ENCODE data around the gene LYPD6B.

LYPD6B gene

DNA sequence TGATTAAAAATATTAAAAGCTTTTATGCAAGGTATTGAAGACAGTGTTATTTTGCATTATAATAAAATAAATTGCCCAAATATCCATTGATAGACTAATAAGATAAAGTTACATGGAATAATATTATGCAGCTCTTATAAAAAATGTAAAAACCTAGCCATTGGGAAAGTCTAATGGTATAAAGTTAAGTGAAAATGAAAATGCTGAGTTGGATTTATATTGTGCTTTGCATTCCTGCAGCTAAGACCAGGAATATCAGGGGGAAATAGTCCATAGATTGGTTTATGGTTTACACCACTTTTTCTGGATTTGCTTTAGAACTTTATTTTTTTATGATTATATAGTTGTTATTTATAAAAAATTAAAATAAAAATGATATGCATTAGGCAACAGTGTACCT, 46.1 kb upstream of the LYPD6B start:
- no peak for TF ChIP-seq CTCF (IDR thresholded peaks at IDR 0.05; ENCODE audit: insufficient read depth, low read length, poor library complexity, severe bottlenecking)
- TF ChIP-seq EZH2phosphoT487 (conservative IDR thresholded peaks at IDR 0.05; ENCODE audit: low read length), result no peak
- no peak overlapping the region for H2AFZ ChIP-seq (ENCODE audit: low read depth, low read length, severe bottlenecking)

GRCh38 chr2:148993351-148993750, 45.1 kb upstream of the LYPD6B start:
- Histone ChIP-seq H3K4me3 (ENCODE audit: insufficient read depth, low read length, poor library complexity, severe bottlenecking) (no peak overlapping the region), H3K79me2 (ENCODE audit: insufficient read depth, low read length) (no peaks in the 10 kb centered on the region), H3K27ac (ENCODE audit: low read depth, low read length) (no peak overlapping the region), H3F3A (ENCODE audit: insufficient read depth) (no peaks in the 10 kb centered on the region), H3K9ac (ENCODE audit: low read length) (no peak overlapping the region), H2AFZ (ENCODE audit: low read depth, low read length, severe bottlenecking) (no peak overlapping the region), H3K9me2 (replicated peaks; ENCODE audit: insufficient read depth, low read length) (no peaks in the 10 kb centered on the region), H3K36me3 (ENCODE audit: low read length) (no peaks in the 10 kb centered on the region), H3K27me3 (ENCODE audit: low read length) (no peaks in the 10 kb centered on the region), H3K4me2 (ENCODE audit: low read depth, low read length, poor library complexity, severe bottlenecking) (no peak overlapping the region), H3K9me3 (ENCODE audit: insufficient read depth, low read length) (no peaks in the 10 kb centered on the region), H4K20me1 (ENCODE audit: low read depth, low read length) (no peaks in the 10 kb centered on the region)
- TF ChIP-seq CTCF (IDR thresholded peaks at IDR 0.05; ENCODE audit: insufficient read depth, low read length, poor library complexity, severe bottlenecking), result no peak
- TF ChIP-seq EZH2phosphoT487 (conservative IDR thresholded peaks at IDR 0.05; ENCODE audit: low read length), result no peak

More for the DNA sequence above, 46.1 kb upstream of the LYPD6B start:
- Histone ChIP-seq H3K4me3 (ENCODE audit: insufficient read depth, low read length, poor library complexity, severe bottlenecking) (no peak overlapping the region), H3K9me2 (replicated peaks; ENCODE audit: insufficient read depth, low read length) (no peaks in the 10 kb centered on the region), H4K20me1 (ENCODE audit: low read depth, low read length) (no peaks in the 10 kb centered on the region), H3K36me3 (ENCODE audit: low read length) (no peaks in the 10 kb centered on the region), H3K27ac (ENCODE audit: low read depth, low read length) (no peak overlapping the region), H3K9ac (ENCODE audit: low read length) (no peak overlapping the region), H3K27me3 (ENCODE audit: low read length) (no peaks in the 10 kb centered on the region), H3K4me2 (ENCODE audit: low read depth, low read length, poor library complexity, severe bottlenecking) (no peak overlapping the region), H3K79me2 (ENCODE audit: insufficient read depth, low read length) (no peaks in the 10 kb centered on the region), H3F3A (ENCODE audit: insufficient read depth) (no peaks in the 10 kb centered on the region), H3K9me3 (ENCODE audit: insufficient read depth, low read length) (no peaks in the 10 kb centered on the region)

DNA sequence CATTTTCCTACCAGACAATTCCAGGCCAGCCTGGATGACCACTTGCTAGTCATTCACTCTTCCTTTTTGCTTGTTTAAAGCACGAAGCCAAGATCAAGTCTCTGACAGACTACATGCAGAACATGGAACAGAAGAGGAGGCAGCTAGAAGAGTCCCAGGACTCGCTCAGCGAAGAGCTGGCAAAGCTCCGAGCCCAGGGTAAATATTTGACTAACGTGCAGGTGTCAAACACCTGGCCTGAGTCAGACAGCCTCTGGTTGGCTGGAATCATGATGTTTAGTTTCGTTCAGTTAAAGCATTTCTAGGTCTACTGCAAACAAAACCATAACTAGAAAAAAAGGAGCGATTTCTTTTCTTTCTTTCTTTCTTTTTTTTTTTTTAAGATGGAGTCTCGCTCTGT, 44.2 kb upstream of the LYPD6B start:
- no peak for TF ChIP-seq EZH2phosphoT487 (conservative IDR thresholded peaks at IDR 0.05; ENCODE audit: low read length)
- no peak for TF ChIP-seq CTCF (IDR thresholded peaks at IDR 0.05; ENCODE audit: insufficient read depth, low read length, poor library complexity, severe bottlenecking)
- Histone ChIP-seq H3K9ac (ENCODE audit: low read length) (no peak overlapping the region), H3K9me3 (ENCODE audit: insufficient read depth, low read length) (no peaks in the 10 kb centered on the region), H3K79me2 (ENCODE audit: insufficient read depth, low read length) (no peaks in the 10 kb centered on the region), H2AFZ (ENCODE audit: low read depth, low read length, severe bottlenecking) (no peak overlapping the region), H3K4me2 (ENCODE audit: low read depth, low read length, poor library complexity, severe bottlenecking) (no peak overlapping the region), H3K27ac (ENCODE audit: low read depth, low read length) (no peak overlapping the region), H3F3A (ENCODE audit: insufficient read depth) (no peaks in the 10 kb centered on the region), H3K36me3 (ENCODE audit: low read length) (no peaks in the 10 kb centered on the region), H3K27me3 (ENCODE audit: low read length) (no peaks in the 10 kb centered on the region), H3K4me3 (ENCODE audit: insufficient read depth, low read length, poor library complexity, severe bottlenecking) (no peak overlapping the region), H3K9me2 (replicated peaks; ENCODE audit: insufficient read depth, low read length) (no peaks in the 10 kb centered on the region), H4K20me1 (ENCODE audit: low read depth, low read length) (no peaks in the 10 kb centered on the region)
